CD4-positive, alpha-beta memory T cell (primary cell): ENCODE results near the gene KRT77. TPM values are rescaled to one million over a fixed set of nuclear protein-coding genes. Genes with fewer than 3 reads are reported as not detected.

ENCODE experiments used
- CTCF ChIA-PET: fragments of 350-600 bp; sonication (Branson Sonifier 250); formaldehyde crosslinking; loops from one replicate; lab custom pipeline; 2021; ENCODE audit warnings: inconsistent platforms; ENCODE audit not compliant: partially characterized antibody; lab: Charles Lee
- POLR2A ChIA-PET: fragments of 350-600 bp; sonication (Branson Sonifier 250); formaldehyde crosslinking; loops from one replicate; lab custom pipeline; 2021; ENCODE audit not compliant: partially characterized antibody; lab: Charles Lee
- DNase-seq, 5 donors: peaks; one replicate each; pipeline versions ENCODE4 v3.0.0 to v3.0.0-alpha.2; 2020 to 2022; ENCODE audit warnings: mixed read lengths in 1 of 5
- H3K27ac ChIP-seq: one replicate; pipeline ENCODE4 v1.7.0; 2013; ENCODE audit warnings: low read depth, low read length
- H3K27me3 ChIP-seq: 2 replicates; pipeline ENCODE4 v1.7.0; 2013; ENCODE audit warnings: mild to moderate bottlenecking, low read length, moderate library complexity; ENCODE audit not compliant: insufficient read depth
- H3K36me3 ChIP-seq: 2 replicates; pipeline ENCODE4 v1.7.0; 2013; ENCODE audit warnings: mild to moderate bottlenecking, low read length, moderate library complexity; ENCODE audit not compliant: insufficient read depth
- H3K4me1 ChIP-seq: 2 replicates; pipeline ENCODE4 v1.7.0; 2013; ENCODE audit warnings: mild to moderate bottlenecking, low read length, moderate library complexity; ENCODE audit not compliant: insufficient read depth
- H3K4me3 ChIP-seq, 2 donors: one replicate each; pipeline ENCODE4 v1.7.0; 2013; ENCODE audit warnings: low read length in 2 of 2, mild to moderate bottlenecking in 1 of 2
- H3K9me3 ChIP-seq, 2 donors: one replicate each; pipeline ENCODE4 v1.7.0; 2013; ENCODE audit warnings: low read length in 2 of 2, control low read depth in 1 of 2; ENCODE audit not compliant: control insufficient read depth in 1 of 2
- H3K27ac Mint-ChIP-seq, 7 donors: one replicate each; pipeline ENCODE4 v1.8.0; 2020 to 2021; ENCODE audit warnings: mixed read lengths in 7 of 7, mild to moderate bottlenecking in 6 of 7, inconsistent platforms in 3 of 7, moderate library complexity in 3 of 7
- H3K27me3 Mint-ChIP-seq, 2 donors: one replicate each; pipeline ENCODE4 v1.8.0; 2020 to 2021; ENCODE audit warnings: mixed read lengths in 2 of 2
- H3K36me3 Mint-ChIP-seq, 2 donors: one replicate each; pipeline ENCODE4 v1.8.0; 2020 to 2021; ENCODE audit warnings: mixed read lengths in 2 of 2, inconsistent platforms in 1 of 2, mild to moderate bottlenecking in 1 of 2
- H3K4me1 Mint-ChIP-seq, 4 donors: one replicate each; pipeline ENCODE4 v1.8.0; 2020 to 2021; ENCODE audit warnings: mixed read lengths in 4 of 4, mild to moderate bottlenecking in 1 of 4
- H3K4me3 Mint-ChIP-seq, 8 donors: one replicate each; pipeline ENCODE4 v1.8.0; 2020 to 2021; ENCODE audit warnings: mixed read lengths in 8 of 8, mild to moderate bottlenecking in 7 of 8, moderate library complexity in 6 of 8, inconsistent platforms in 3 of 8
- H3K9me3 Mint-ChIP-seq, 8 donors: one replicate each; pipeline ENCODE4 v1.8.0; 2020 to 2021; ENCODE audit warnings: mixed read lengths in 8 of 8, mild to moderate bottlenecking in 5 of 8, inconsistent platforms in 3 of 8, moderate library complexity in 1 of 8
- intact Hi-C: fragments of 100-400 bp; cut with micrococcal nuclease; formaldehyde crosslinking; loops from one replicate; pipeline ENCODE4 v1.15.1; 2023
- polyA plus RNA-seq, 2 donors: library from polyadenylated mRNA; unstranded; fragments of 300-500 nt; fragmentation: Illumina TruSeq; gene quantifications; one replicate each; pipeline ENCODE4 v1.2.3, GENCODE V29; 2021
- total RNA-seq, 2 experiments: library from RNA; stranded (reverse); gene quantifications; one replicate each; pipeline ENCODE4 v1.2.3, GENCODE V29; 2021

Gene KRT77
- total and polyA plus RNA-seq, 4 experiments from 2014 or later, result not detected

DNA sequence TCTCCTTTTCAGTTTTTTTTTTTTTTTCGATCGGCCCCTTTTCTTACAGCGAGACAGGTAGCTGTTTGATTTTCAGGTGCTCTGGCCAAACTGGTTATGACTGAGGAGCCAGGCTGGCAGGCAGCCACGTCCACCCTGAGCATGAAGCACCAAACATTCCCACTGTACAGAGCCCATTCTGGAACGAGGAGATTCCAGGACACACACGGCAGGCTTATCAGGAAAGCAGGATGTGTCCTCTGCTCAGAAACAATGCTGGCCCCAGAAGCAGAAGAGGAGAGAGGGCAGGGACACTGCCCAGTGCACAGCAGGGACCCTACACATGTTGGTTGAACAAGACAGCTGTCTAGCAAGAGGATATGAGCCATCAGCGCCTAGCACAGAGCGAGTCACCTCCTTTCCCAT lies 47.6 kb downstream of the KRT77 start:
- Mint-ChIP-seq H3K4me3 (no peak overlapping the region), H3K27me3 (peaks cover 3 to 6% of the 10 kb centered on the region in 2 donors), H3K9me3 (peaks cover 0 to 3% (median 0%) of the 10 kb centered on the region in 8 donors), H3K4me1 (peaks cover 0 to 4% (median 0%) of the 10 kb centered on the region in 4 donors), H3K27ac (peak overlapping the region in 1 of 7 donors; percentile 33), H3K36me3 (no peaks in the 10 kb centered on the region)
- H3K4me3 ChIP-seq, result no peak overlapping the region
- no peaks in the 10 kb centered on the region for H3K4me1 ChIP-seq
- DNase-seq, result no peak
- no peaks in the 10 kb centered on the region for H3K27me3 ChIP-seq
- intact Hi-C loops, result no loop called here
- POLR2A ChIA-PET, result no interaction called here
- H3K9me3 ChIP-seq, result no peaks in the 10 kb centered on the region
- CTCF ChIA-PET, result interaction anchor here (1.6 kb wide), 1 partner anchor 11 kb away, joined by 8 read pairs; no protein-coding TSS in a partner anchor
- no peak overlapping the region for H3K27ac ChIP-seq
- no peaks in the 10 kb centered on the region for H3K36me3 ChIP-seq

- H3K27me3 ChIP-seq, result no peaks in the 10 kb centered on the region
- H3K27ac Mint-ChIP-seq, result no peak overlapping the region
- intact Hi-C loops, result no loop called here
- H3K9me3 ChIP-seq, result no peaks in the 10 kb centered on the region
- H3K4me3 Mint-ChIP-seq, result no peak overlapping the region
- no peaks in the 10 kb centered on the region for H3K36me3 Mint-ChIP-seq
- no peak overlapping the region for H3K4me3 ChIP-seq
- H3K4me1 Mint-ChIP-seq, result peaks cover 0 to 4% (median under 1%) of the 10 kb centered on the region in 4 donors
- H3K27me3 Mint-ChIP-seq, result peaks cover 3 to 6% of the 10 kb centered on the region in 2 donors
- H3K4me1 ChIP-seq, result no peaks in the 10 kb centered on the region
- DNase-seq, result no peak
- H3K9me3 Mint-ChIP-seq, result peaks cover 0 to 3% (median 0%) of the 10 kb centered on the region in 8 donors
- ChIA-PET CTCF (interaction anchor here (1.6 kb wide), 1 partner anchor 11 kb away, joined by 8 read pairs; no protein-coding TSS in a partner anchor), POLR2A (no interaction called here)
- no peak overlapping the region for H3K27ac ChIP-seq
- H3K36me3 ChIP-seq, result no peaks in the 10 kb centered on the region
Measured at GRCh38 chr12:52655251-52655650, 48.1 kb downstream of the KRT77 start.

DNA sequence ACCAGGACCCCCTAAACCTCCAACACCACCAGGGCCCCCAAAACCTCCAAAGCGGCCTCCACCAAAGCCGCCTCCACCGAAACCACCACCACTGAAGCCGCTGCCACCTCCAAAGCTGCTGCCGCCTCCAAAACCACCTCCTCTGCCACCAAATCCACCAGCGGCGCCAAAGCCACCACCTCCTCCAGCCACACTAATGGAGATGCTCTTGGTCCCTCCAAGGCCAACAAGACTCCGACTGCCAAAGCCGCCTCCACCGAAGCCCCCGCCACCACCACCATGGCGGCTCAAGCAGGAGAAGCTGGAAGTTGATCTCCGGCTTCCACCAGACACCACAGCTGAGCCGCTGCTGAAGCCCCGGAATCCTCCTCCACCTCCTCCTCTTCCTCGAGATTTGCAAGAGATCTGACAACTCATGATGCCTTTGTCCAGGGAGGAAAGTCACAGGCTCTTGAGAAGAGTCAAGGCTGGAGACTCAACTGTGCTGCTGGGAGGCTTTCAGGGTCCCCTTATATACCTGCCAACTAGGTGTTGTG lies 51.5 kb downstream of the KRT77 start, which contains the start of gene KRT2:
KRT2 (minus strand) TSS at position 486 of the 536 bp plus-strand sequence; CDS start at position 417, 69 bp downstream.
- Mint-ChIP-seq H3K9me3 (peaks cover 0 to 3% (median 0%) of the 10 kb centered on the region in 8 donors), H3K4me1 (peaks cover 10 to 29% (median 20%) of the 10 kb centered on the region in 4 donors), H3K4me3 (no peak within 1 kb of the TSS), H3K36me3 (no peaks in the 10 kb centered on the region), H3K27me3 (peaks cover 3 to 6% of the 10 kb centered on the region in 2 donors), H3K27ac (peak within 1 kb of the TSS in 3 of 7 donors; percentile 18 to 36 (median 22))
- DNase-seq, result no peak
- POLR2A ChIA-PET, result no interaction called here
- intact Hi-C loops, result no loop called here
- Histone ChIP-seq H3K4me3 (no peak within 1 kb of the TSS), H3K27me3 (no peaks in the 10 kb centered on the region), H3K4me1 (peaks cover 24% of the 10 kb centered on the region), H3K9me3 (no peaks in the 10 kb centered on the region), H3K27ac (no peak within 1 kb of the TSS), H3K36me3 (no peaks in the 10 kb centered on the region)
- CTCF ChIA-PET, result interaction anchor here (1.0 kb wide), 1 partner anchor 9 kb away, joined by 3 read pairs; no protein-coding TSS in a partner anchor

DNA sequence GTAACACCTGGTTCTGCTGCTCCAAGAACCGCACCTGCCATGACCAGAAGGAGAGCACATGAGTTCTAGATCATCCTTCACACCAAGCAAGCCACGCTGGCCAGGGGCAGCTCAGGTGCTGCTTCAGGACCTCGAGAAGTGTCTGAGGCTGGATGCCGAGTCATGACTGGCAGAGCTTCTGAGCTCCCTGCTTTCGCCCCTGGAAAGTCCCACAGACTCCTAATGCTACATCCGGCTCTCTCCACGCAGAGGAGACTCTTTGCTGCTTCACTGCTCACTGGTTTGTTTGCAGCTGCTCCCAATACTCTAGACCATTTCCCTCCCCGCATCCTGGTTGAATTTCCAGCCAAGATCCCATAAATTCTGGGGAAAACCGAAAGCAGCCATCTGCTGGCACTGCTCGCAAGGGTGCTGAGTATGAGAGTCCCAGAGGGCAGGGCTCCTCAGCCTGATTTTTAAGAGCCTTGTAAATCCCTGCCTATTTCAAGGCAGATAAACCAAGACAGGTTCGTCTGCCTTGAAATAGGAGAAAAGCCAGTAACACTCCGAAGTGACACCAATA lies 52.7 kb downstream of the KRT77 start:
- H3K9me3 Mint-ChIP-seq, result peaks cover 0 to 4% (median 0%) of the 10 kb centered on the region in 8 donors
- peaks cover 20 to 41% (median 29%) of the 10 kb centered on the region in 4 donors for H3K4me1 Mint-ChIP-seq
- no peak overlapping the region for H3K4me3 Mint-ChIP-seq
- no peak overlapping the region for H3K27ac ChIP-seq
- no peak overlapping the region for H3K27ac Mint-ChIP-seq
- DNase-seq, result no peak
- CTCF ChIA-PET, result no interaction called here
- POLR2A ChIA-PET, result interaction anchor here (0.9 kb wide), 1 partner anchor 9 kb away, joined by 3 read pairs; no protein-coding TSS in a partner anchor
- H3K27me3 ChIP-seq, result no peaks in the 10 kb centered on the region
- H3K36me3 ChIP-seq, result no peaks in the 10 kb centered on the region
- H3K4me3 ChIP-seq, result no peak overlapping the region
- H3K4me1 ChIP-seq, result peaks cover 36% of the 10 kb centered on the region
- peaks cover 1 to 6% of the 10 kb centered on the region in 2 donors for H3K27me3 Mint-ChIP-seq
- peaks cover 0 to 1% of the 10 kb centered on the region in 2 donors for H3K36me3 Mint-ChIP-seq
- H3K9me3 ChIP-seq, result no peaks in the 10 kb centered on the region
- intact Hi-C loops, result no loop called here

- Histone ChIP-seq H3K27ac (no peak overlapping the region), H3K9me3 (no peaks in the 10 kb centered on the region), H3K27me3 (no peaks in the 10 kb centered on the region), H3K36me3 (no peaks in the 10 kb centered on the region), H3K4me3 (no peak overlapping the region), H3K4me1 (peaks cover 51% of the 10 kb centered on the region)
- ChIA-PET POLR2A (interaction anchor here (1.0 to 1.9 kb wide), 4 partner anchors 9 to 63 kb away, joined by 3 to 5 read pairs (median 4); no protein-coding TSS in a partner anchor), CTCF (interaction anchor here (2.5 kb wide), 1 partner anchor 39 kb away, joined by 9 read pairs; no protein-coding TSS in a partner anchor)
- H3K9me3 Mint-ChIP-seq, result peaks cover 0 to 5% (median 3%) of the 10 kb centered on the region in 8 donors
- no peak for DNase-seq
- peaks cover 4 to 7% of the 10 kb centered on the region in 2 donors for H3K36me3 Mint-ChIP-seq
- intact Hi-C loops, result loop anchor here (5.0 kb wide), 1 partner anchor 43 kb away; no protein-coding TSS in a partner anchor
- peaks cover 0 to 1% of the 10 kb centered on the region in 2 donors for H3K27me3 Mint-ChIP-seq
- peaks cover 27 to 57% (median 42%) of the 10 kb centered on the region in 4 donors for H3K4me1 Mint-ChIP-seq
- H3K4me3 Mint-ChIP-seq, result peak overlapping the region in 2 of 8 donors; percentile 4 to 36
- peak overlapping the region in 4 of 7 donors; percentile 32 to 71 (median 60) for H3K27ac Mint-ChIP-seq
Measured at GRCh38 chr12:52649066-52649465, 54.3 kb downstream of the KRT77 start.

DNA sequence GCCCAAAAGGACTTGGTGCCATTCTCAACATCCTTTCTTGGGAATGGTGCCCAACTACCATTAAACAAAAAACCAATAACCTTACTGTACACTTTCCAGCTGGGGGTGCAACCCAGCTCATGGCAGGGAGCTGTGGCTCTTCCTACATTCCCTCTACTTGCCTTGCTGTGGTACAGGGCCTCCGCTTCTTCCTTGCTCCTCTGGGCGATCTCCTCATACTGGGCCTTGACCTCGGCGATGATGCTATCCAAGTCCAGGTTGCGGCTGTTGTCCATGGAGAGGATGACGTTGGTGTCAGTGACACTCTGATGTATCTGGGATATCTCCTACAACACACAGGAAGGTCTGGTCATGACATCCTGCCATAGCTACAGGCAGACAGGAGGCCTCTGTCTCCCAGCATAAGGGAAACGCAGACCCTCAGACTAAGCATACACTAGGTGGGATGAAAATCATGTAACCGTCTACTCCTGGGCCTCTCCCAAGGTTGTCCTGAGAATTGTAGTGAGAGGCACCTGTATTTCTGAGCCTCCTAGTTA lies 55.2 kb downstream of the KRT77 start:
- CTCF ChIA-PET, result interaction anchor here (1.6 to 2.5 kb wide), 2 partner anchors 14 to 38 kb away, joined by 4 to 9 read pairs; no protein-coding TSS in a partner anchor
- Histone ChIP-seq H3K9me3 (no peaks in the 10 kb centered on the region), H3K4me1 (peaks cover 61% of the 10 kb centered on the region), H3K27me3 (no peaks in the 10 kb centered on the region), H3K36me3 (no peaks in the 10 kb centered on the region), H3K27ac (no peak overlapping the region), H3K4me3 (no peak overlapping the region)
- peaks cover 0 to 4% of the 10 kb centered on the region in 2 donors for H3K27me3 Mint-ChIP-seq
- peaks cover 4 to 7% of the 10 kb centered on the region in 2 donors for H3K36me3 Mint-ChIP-seq
- POLR2A ChIA-PET, result interaction anchor here (1.1 to 1.9 kb wide), 3 partner anchors 10 to 62 kb away, joined by 3 to 5 read pairs (median 5); no protein-coding TSS in a partner anchor
- no peak overlapping the region for H3K4me3 Mint-ChIP-seq
- H3K9me3 Mint-ChIP-seq, result peaks cover 0 to 5% (median 3%) of the 10 kb centered on the region in 8 donors
- peak overlapping the region in 6 of 7 donors; percentile 11 to 100 (median 84) for H3K27ac Mint-ChIP-seq
- no peak for DNase-seq
- peaks cover 30 to 67% (median 43%) of the 10 kb centered on the region in 4 donors for H3K4me1 Mint-ChIP-seq
- intact Hi-C loops, result loop anchor here (5.0 kb wide), 1 partner anchor 44 kb away; no protein-coding TSS in a partner anchor
